Measurements from ENCODE around the gene VPS35. TPM values are rescaled to one million over a fixed set of nuclear protein-coding genes. Genes with fewer than 3 reads are reported as not detected.

Gene VPS35
- total and polyA plus RNA-seq, 2 of the 13 experiments (the other 11 are each of a cell fraction or from before 2014, with no cell fraction given): 30.7 to 136 TPM

- 60% methylated on average over 17 of the region's 17 CpGs for WGBS (ENCODE audit: low lambda C conversion rate)
- ChIA-PET POLR2A (no interaction called here), CTCF (ENCODE audit: low intra/inter-chr PET ratio, low total read pairs) (no interaction called here)
- no peak overlapping the region for H3K27ac ChIP-seq (ENCODE audit: extremely low read length, insufficient read depth, low read length)
- FAIRE-seq: no peak
- ATAC-seq: no peak
- H3K36me3 ChIP-seq (replicated peaks in 1 of 2; ENCODE audit: control insufficient read depth in 1 of 2, insufficient read depth in 2 of 2, low read length in 2 of 2): no peaks in the 10 kb centered on the region
- no peak overlapping the region for H3K4me3 ChIP-seq (replicated peaks in 1 of 3; ENCODE audit: insufficient read depth in 1 of 3, low read depth in 2 of 3, low read length in 3 of 3)
- no peaks in the 10 kb centered on the region for H3K79me2 ChIP-seq (ENCODE audit: insufficient read depth, low read length)
- H3K4me2 ChIP-seq (ENCODE audit: low read depth, low read length): no peak overlapping the region
- H3K9me3 ChIP-seq (ENCODE audit: low read length): no peaks in the 10 kb centered on the region
- H3K27me3 ChIP-seq (ENCODE audit: control insufficient read depth in 1 of 2, insufficient read depth in 2 of 2, low read length in 2 of 2): peaks cover 3 to 29% of the 10 kb centered on the region in 2 experiments; a peak in 3 of 5 replicates
- no peak for TF ChIP-seq AFF4 (CRISPR knock-in tag; IDR thresholded peaks at IDR 0.05)
- no peak for TF ChIP-seq PAF1 (CRISPR knock-in tag; IDR thresholded peaks at IDR 0.05)
- TF ChIP-seq ZNF143 (CRISPR knock-in tag; IDR thresholded peaks at IDR 0.05): no peak
- no peak for TF ChIP-seq NBN (conservative IDR thresholded peaks at IDR 0.05)
- TF ChIP-seq ZFP36L1 (CRISPR knock-in tag; IDR thresholded peaks at IDR 0.05): no peak
- TF ChIP-seq ZC3H13 (CRISPR knock-in tag; IDR thresholded peaks at IDR 0.05): no peak
- TF ChIP-seq ZNF746 (CRISPR knock-in tag; IDR thresholded peaks at IDR 0.05): no peak
- TF ChIP-seq ZNF263 (CRISPR knock-in tag; IDR thresholded peaks at IDR 0.05): peak; percentile 55; the same call in 1 of the 2 replicates
- no peak for DNase-seq (ENCODE audit: low spot score)
- H3K4me1 ChIP-seq (ENCODE audit: insufficient read depth, low read length): no peaks in the 10 kb centered on the region
- in situ Hi-C loops (cut with HindIII; ENCODE audit: extremely low pct_ligation_motif_present, low pct_unique_long_range_greater_than_20kb) (no loop called here), intact Hi-C loops (cut with micrococcal nuclease; ENCODE audit: unreplicated experiment) (no loop called here)
- BruUV-seq (replicated peaks): no TSS peak
- no peak overlapping the region for H2AFZ ChIP-seq (ENCODE audit: low read length)
- H4K20me1 ChIP-seq (ENCODE audit: insufficient read depth, low read length): no peaks in the 10 kb centered on the region
- H3K9ac ChIP-seq (ENCODE audit: insufficient read depth, low read depth, low read length): no peak overlapping the region
These were observed 42.1 kb upstream of the VPS35 start for GRCh38 chr16:46730801-46731690.
